GM23338 (cell line): ENCODE measurements around the gene ABCA4. TPM values are rescaled to one million over a fixed set of nuclear protein-coding genes. Genes with fewer than 3 reads are reported as not detected.

ENCODE experiments used
- ATAC-seq: fragments of 200-7000 bp; cut with Tn5 transposase; 3 replicates; pipeline ENCODE4 v1.9.1; 2020
- DNase-seq: peaks from one replicate; pipeline ENCODE4 v3.0.0-alpha.2; 2015; ENCODE audit warnings: low spot score
- H2AFZ ChIP-seq: fragments of 200-600 bp; sonication (generic); 2 replicates; pipeline ENCODE4 v1.8.0; 2016; ENCODE audit warnings: antibody characterized with exemption, mild to moderate bottlenecking, moderate library complexity
- H3F3A ChIP-seq: fragments of 200-600 bp; sonication (generic); replicated peaks from 2 replicates; pipeline ENCODE4 v1.8.0; 2017; ENCODE audit warnings: antibody characterized with exemption, mixed run types, low read depth
- H3K27ac ChIP-seq: fragments of 200-600 bp; sonication (generic); 2 replicates; pipeline ENCODE4 v1.6.1; 2016; ENCODE audit warnings: low read depth
- H3K27me3 ChIP-seq: fragments of 200-600 bp; sonication (generic); 2 replicates; pipeline ENCODE4 v1.8.0; 2016; ENCODE audit warnings: mild to moderate bottlenecking, mixed run types, moderate library complexity; ENCODE audit not compliant: insufficient read depth
- H3K36me3 ChIP-seq: fragments of 200-600 bp; sonication (generic); 2 replicates; pipeline ENCODE4 v1.8.0; 2016; ENCODE audit warnings: mild to moderate bottlenecking; ENCODE audit not compliant: insufficient read depth
- H3K4me1 ChIP-seq: fragments of 200-600 bp; sonication (generic); 2 replicates; pipeline ENCODE4 v1.8.0; 2016; ENCODE audit warnings: mild to moderate bottlenecking, moderate library complexity; ENCODE audit not compliant: insufficient read depth
- H3K4me2 ChIP-seq: fragments of 200-600 bp; sonication (generic); 2 replicates; pipeline ENCODE4 v1.7.1; 2017; ENCODE audit warnings: mixed run types
- H3K4me3 ChIP-seq: fragments of 200-600 bp; sonication (generic); 2 replicates; pipeline ENCODE4 v1.6.1; 2016; ENCODE audit warnings: mixed run types
- H3K79me2 ChIP-seq: fragments of 200-600 bp; sonication (generic); replicated peaks from 2 replicates; pipeline ENCODE4 v1.8.0; 2017; ENCODE audit warnings: mild to moderate bottlenecking; ENCODE audit not compliant: insufficient read depth
- H3K9me2 ChIP-seq: fragments of 200-600 bp; sonication (generic); 2 replicates; pipeline ENCODE4 v1.8.0; 2017; ENCODE audit not compliant: insufficient read depth
- H4K20me1 ChIP-seq: fragments of 200-600 bp; sonication (generic); replicated peaks from 2 replicates; pipeline ENCODE4 v1.8.0; 2017; ENCODE audit warnings: mild to moderate bottlenecking; ENCODE audit not compliant: insufficient read depth
- H3K27ac Mint-ChIP-seq: 2 replicates; pipeline ENCODE4 v1.8.0; 2020; ENCODE audit warnings: inconsistent platforms, mild to moderate bottlenecking, moderate library complexity, mixed read lengths
- H3K27me3 Mint-ChIP-seq: 3 replicates; pipeline ENCODE4 v1.8.0; 2022; ENCODE audit warnings: low read depth, mild to moderate bottlenecking, moderate library complexity, mixed read lengths, inconsistent platforms; ENCODE audit not compliant: insufficient read depth, poor library complexity
- H3K36me3 Mint-ChIP-seq: 3 replicates; pipeline ENCODE4 v1.8.0; 2021; ENCODE audit warnings: low read depth, mild to moderate bottlenecking, inconsistent platforms, moderate library complexity, mixed read lengths
- H3K4me1 Mint-ChIP-seq: 3 replicates; pipeline ENCODE4 v1.8.0; 2020; ENCODE audit warnings: mild to moderate bottlenecking, inconsistent platforms, mixed read lengths
- H3K4me3 Mint-ChIP-seq: 3 replicates; pipeline ENCODE4 v1.8.0; 2021; ENCODE audit warnings: moderate library complexity, mild to moderate bottlenecking, inconsistent platforms, mixed read lengths
- H3K9me3 Mint-ChIP-seq: 3 replicates; pipeline ENCODE4 v1.8.0; 2020; ENCODE audit warnings: moderate library complexity, mild to moderate bottlenecking, inconsistent platforms, mixed read lengths
- CREB1 ChIP-seq: fragments of 250-450 bp; sonication (Bioruptor Pico); IDR thresholded peaks from 2 replicates; pipeline ENCODE4 v1.5.0; 2020; ENCODE audit warnings: low read depth, mild to moderate bottlenecking, moderate library complexity
- EZH2phosphoT487 ChIP-seq: fragments of 200-600 bp; sonication (generic); IDR thresholded peaks from one replicate; pipeline ENCODE4 v1.8.1; 2018; ENCODE audit warnings: antibody characterized with exemption; ENCODE audit not compliant: unreplicated experiment
- POLR2AphosphoS5 ChIP-seq: IDR thresholded peaks from 2 replicates; pipeline ENCODE4 v1.6.1; 2016; ENCODE audit warnings: antibody characterized with exemption, low read depth
- polyA plus RNA-seq: library from polyadenylated mRNA; unstranded; fragments of >200 nt; fragmentation: Nextera tagmentation; extraction: Ambion mirVana; gene quantifications from 2 replicates; pipeline ENCODE4 v1.2.1, GENCODE V29; 2016
- total RNA-seq: library from RNA; depleted of rRNA; stranded (reverse); fragments of >200 nt; shearing (Covaris generic); gene quantifications from 2 replicates; pipeline ENCODE4 v1.2.3, GENCODE V29; 2014
- TF ChIP-seq, protein P1 (sequence below): fragments of 250-450 bp; sonication (Bioruptor Pico); IDR thresholded peaks from 2 replicates; pipeline ENCODE4 v1.5.0; 2020; ENCODE audit warnings: mild to moderate bottlenecking, moderate library complexity
- TF ChIP-seq, protein P2 (sequence below), 2 experiments: fragments of 200-600 bp in 1 of 2; sonication (generic) in 1 of 2; conservative IDR thresholded peaks; 2 replicates each; pipeline versions ENCODE4 v1.5.1 to v1.6.1; 2016 to 2017; ENCODE audit warnings: antibody characterized with exemption in 2 of 2, low read depth in 2 of 2, mild to moderate bottlenecking in 2 of 2, moderate library complexity in 1 of 2

ABCA4 gene
- total and polyA plus RNA-seq, 2 experiments from 2014 or later, result not detected

DNA sequence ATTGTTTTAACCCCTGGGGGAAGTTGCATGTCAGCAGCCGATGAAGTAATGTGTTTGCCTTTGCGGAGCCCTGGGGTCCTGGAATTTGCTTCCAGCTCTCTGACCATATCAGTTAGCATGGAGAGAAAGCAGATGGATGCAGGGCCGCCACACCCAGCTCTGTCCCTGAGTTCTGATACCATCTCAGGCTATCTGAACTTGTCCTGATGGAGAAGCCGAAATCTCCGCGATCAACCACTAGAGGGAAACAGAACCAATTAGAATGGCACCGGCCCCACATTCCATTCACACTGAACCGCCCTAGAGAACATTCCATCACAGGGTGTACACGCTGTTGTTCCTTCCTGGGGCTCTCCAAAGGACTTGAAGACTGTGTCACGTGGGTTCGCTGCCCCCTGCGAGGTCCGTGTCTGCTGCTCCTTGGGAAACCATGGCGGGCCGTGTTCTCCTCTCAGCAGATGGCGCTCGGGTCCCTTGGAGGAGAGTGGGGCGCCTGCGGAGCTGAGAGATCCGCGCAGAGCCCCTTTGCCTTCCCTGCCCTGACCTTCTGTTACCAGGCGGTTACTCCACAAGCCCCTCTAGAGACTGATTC is 75.4 kb downstream of the ABCA4 start:
- no peaks in the 10 kb centered on the region for H3K36me3 Mint-ChIP-seq
- H3K27me3 Mint-ChIP-seq, result peaks cover 11% of the 10 kb centered on the region
- no peak for TF ChIP-seq POLR2AphosphoS5
- TF ChIP-seq, protein P1, sequence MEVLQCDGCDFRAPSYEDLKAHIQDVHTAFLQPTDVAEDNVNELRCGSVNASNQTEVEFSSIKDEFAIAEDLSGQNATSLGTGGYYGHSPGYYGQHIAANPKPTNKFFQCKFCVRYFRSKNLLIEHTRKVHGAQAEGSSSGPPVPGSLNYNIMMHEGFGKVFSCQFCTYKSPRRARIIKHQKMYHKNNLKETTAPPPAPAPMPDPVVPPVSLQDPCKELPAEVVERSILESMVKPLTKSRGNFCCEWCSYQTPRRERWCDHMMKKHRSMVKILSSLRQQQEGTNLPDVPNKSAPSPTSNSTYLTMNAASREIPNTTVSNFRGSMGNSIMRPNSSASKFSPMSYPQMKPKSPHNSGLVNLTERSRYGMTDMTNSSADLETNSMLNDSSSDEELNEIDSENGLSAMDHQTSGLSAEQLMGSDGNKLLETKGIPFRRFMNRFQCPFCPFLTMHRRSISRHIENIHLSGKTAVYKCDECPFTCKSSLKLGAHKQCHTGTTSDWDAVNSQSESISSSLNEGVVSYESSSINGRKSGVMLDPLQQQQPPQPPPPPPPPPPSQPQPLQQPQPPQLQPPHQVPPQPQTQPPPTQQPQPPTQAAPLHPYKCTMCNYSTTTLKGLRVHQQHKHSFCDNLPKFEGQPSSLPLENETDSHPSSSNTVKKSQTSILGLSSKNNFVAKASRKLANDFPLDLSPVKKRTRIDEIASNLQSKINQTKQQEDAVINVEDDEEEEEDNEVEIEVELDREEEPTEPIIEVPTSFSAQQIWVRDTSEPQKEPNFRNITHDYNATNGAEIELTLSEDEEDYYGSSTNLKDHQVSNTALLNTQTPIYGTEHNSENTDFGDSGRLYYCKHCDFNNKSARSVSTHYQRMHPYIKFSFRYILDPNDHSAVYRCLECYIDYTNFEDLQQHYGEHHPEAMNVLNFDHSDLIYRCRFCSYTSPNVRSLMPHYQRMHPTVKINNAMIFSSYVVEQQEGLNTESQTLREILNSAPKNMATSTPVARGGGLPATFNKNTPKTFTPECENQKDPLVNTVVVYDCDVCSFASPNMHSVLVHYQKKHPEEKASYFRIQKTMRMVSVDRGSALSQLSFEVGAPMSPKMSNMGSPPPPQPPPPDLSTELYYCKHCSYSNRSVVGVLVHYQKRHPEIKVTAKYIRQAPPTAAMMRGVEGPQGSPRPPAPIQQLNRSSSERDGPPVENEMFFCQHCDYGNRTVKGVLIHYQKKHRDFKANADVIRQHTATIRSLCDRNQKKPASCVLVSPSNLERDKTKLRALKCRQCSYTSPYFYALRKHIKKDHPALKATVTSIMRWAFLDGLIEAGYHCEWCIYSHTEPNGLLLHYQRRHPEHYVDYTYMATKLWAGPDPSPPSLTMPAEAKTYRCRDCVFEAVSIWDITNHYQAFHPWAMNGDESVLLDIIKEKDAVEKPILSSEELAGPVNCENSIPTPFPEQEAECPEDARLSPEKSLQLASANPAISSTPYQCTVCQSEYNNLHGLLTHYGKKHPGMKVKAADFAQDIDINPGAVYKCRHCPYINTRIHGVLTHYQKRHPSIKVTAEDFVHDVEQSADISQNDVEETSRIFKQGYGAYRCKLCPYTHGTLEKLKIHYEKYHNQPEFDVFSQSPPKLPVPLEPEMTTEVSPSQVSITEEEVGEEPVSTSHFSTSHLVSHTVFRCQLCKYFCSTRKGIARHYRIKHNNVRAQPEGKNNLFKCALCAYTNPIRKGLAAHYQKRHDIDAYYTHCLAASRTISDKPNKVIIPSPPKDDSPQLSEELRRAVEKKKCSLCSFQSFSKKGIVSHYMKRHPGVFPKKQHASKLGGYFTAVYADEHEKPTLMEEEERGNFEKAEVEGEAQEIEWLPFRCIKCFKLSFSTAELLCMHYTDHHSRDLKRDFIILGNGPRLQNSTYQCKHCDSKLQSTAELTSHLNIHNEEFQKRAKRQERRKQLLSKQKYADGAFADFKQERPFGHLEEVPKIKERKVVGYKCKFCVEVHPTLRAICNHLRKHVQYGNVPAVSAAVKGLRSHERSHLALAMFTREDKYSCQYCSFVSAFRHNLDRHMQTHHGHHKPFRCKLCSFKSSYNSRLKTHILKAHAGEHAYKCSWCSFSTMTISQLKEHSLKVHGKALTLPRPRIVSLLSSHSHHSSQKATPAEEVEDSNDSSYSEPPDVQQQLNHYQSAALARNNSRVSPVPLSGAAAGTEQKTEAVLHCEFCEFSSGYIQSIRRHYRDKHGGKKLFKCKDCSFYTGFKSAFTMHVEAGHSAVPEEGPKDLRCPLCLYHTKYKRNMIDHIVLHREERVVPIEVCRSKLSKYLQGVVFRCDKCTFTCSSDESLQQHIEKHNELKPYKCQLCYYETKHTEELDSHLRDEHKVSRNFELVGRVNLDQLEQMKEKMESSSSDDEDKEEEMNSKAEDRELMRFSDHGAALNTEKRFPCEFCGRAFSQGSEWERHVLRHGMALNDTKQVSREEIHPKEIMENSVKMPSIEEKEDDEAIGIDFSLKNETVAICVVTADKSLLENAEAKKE (CRISPR knock-in tag), result peak; percentile 66; the same call in 1 of the 2 replicates
- TF ChIP-seq EZH2phosphoT487, result no peak
- TF ChIP-seq CREB1, result no peak
- TF ChIP-seq, protein P2, sequence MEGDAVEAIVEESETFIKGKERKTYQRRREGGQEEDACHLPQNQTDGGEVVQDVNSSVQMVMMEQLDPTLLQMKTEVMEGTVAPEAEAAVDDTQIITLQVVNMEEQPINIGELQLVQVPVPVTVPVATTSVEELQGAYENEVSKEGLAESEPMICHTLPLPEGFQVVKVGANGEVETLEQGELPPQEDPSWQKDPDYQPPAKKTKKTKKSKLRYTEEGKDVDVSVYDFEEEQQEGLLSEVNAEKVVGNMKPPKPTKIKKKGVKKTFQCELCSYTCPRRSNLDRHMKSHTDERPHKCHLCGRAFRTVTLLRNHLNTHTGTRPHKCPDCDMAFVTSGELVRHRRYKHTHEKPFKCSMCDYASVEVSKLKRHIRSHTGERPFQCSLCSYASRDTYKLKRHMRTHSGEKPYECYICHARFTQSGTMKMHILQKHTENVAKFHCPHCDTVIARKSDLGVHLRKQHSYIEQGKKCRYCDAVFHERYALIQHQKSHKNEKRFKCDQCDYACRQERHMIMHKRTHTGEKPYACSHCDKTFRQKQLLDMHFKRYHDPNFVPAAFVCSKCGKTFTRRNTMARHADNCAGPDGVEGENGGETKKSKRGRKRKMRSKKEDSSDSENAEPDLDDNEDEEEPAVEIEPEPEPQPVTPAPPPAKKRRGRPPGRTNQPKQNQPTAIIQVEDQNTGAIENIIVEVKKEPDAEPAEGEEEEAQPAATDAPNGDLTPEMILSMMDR (conservative IDR thresholded peaks at IDR 0.05; ENCODE audit: low read depth in 2 of 2), result peak; percentile 64 to 78
- Histone ChIP-seq H3K79me2 (no peaks in the 10 kb centered on the region), H3K4me1 (peaks cover 22% of the 10 kb centered on the region), H3K4me3 (peak overlapping the region; percentile 30; the same call in 1 of the 2 replicates), H3K27ac (no peak overlapping the region), H3K27me3 (no peaks in the 10 kb centered on the region), H3K4me2 (peak overlapping the region; percentile 5; the same call in 1 of the 2 replicates), H3K36me3 (no peaks in the 10 kb centered on the region), H3F3A (no peaks in the 10 kb centered on the region), H2AFZ (0 out of 2 replicates have a peak overlapping the region, but pooled peaks have one; percentile 24), H3K9me2 (peaks cover 2% of the 10 kb centered on the region; the same call in 1 of the 2 replicates), H4K20me1 (no peaks in the 10 kb centered on the region)
- no peaks in the 10 kb centered on the region for H3K9me3 Mint-ChIP-seq
- H3K4me1 Mint-ChIP-seq, result peaks cover 17% of the 10 kb centered on the region
- H3K4me3 Mint-ChIP-seq, result peak overlapping the region; percentile 56; the same call in 2 of the 3 replicates
- ATAC-seq, result peak; percentile 90
- peak; percentile 98 for DNase-seq
- peak overlapping the region; percentile 70 for H3K27ac Mint-ChIP-seq
